ENCODE results near the gene CLEC2A.

The CLEC2A gene

GRCh38 chr12:9926876-9927275, 5.3 kb downstream of the CLEC2A start:
- Mint-ChIP-seq H3K27me3 (ENCODE audit: low read depth) (no peaks in the 10 kb centered on the region), H3K4me1 (peaks cover 4% of the 10 kb centered on the region), H3K9me3 (no peaks in the 10 kb centered on the region), H3K27ac (no peak overlapping the region), H3K4me3 (no peak overlapping the region), H3K36me3 (ENCODE audit: low read depth) (no peaks in the 10 kb centered on the region)
- TF ChIP-seq CTCF (IDR thresholded peaks at IDR 0.05; ENCODE audit: unreplicated experiment in 3 of 3): no peak

- H3K27ac Mint-ChIP-seq: no peak overlapping the region
- H3K27me3 Mint-ChIP-seq (ENCODE audit: low read depth): no peaks in the 10 kb centered on the region
- H3K4me3 Mint-ChIP-seq: no peak overlapping the region
- peak; percentile 44 to 55 (median 53) for TF ChIP-seq CTCF (IDR thresholded peaks at IDR 0.05; ENCODE audit: unreplicated experiment in 3 of 3)
- no peaks in the 10 kb centered on the region for H3K36me3 Mint-ChIP-seq (ENCODE audit: low read depth)
- H3K4me1 Mint-ChIP-seq: no peaks in the 10 kb centered on the region
- no peaks in the 10 kb centered on the region for H3K9me3 Mint-ChIP-seq
These were observed 6.3 kb downstream of the CLEC2A start for GRCh38 chr12:9925705-9926393.

GRCh38 chr12:9922429-9922828, 9.7 kb downstream of the CLEC2A start:
- Mint-ChIP-seq H3K27me3 (ENCODE audit: low read depth) (no peaks in the 10 kb centered on the region), H3K36me3 (ENCODE audit: low read depth) (no peaks in the 10 kb centered on the region), H3K27ac (no peak overlapping the region), H3K4me3 (no peak overlapping the region), H3K9me3 (peaks cover 6% of the 10 kb centered on the region), H3K4me1 (no peaks in the 10 kb centered on the region)
- no peak for TF ChIP-seq CTCF (IDR thresholded peaks at IDR 0.05; ENCODE audit: unreplicated experiment in 3 of 3)

- H3K27me3 Mint-ChIP-seq (ENCODE audit: low read depth): no peaks in the 10 kb centered on the region
These were observed 11.7 kb downstream of the CLEC2A start for GRCh38 chr12:9920451-9920850.

GRCh38 chr12:9919443-9919842, 12.7 kb downstream of the CLEC2A start:
- no peaks in the 10 kb centered on the region for H3K36me3 Mint-ChIP-seq (ENCODE audit: low read depth)
- peaks cover 6% of the 10 kb centered on the region for H3K9me3 Mint-ChIP-seq

More at GRCh38 chr12:9920451-9920850, 11.7 kb downstream of the CLEC2A start:
- H3K27ac Mint-ChIP-seq: no peak overlapping the region
- H3K4me3 Mint-ChIP-seq: no peak overlapping the region
- TF ChIP-seq CTCF (IDR thresholded peaks at IDR 0.05; ENCODE audit: unreplicated experiment in 3 of 3): no peak
- no peaks in the 10 kb centered on the region for H3K36me3 Mint-ChIP-seq (ENCODE audit: low read depth)
- peaks cover 6% of the 10 kb centered on the region for H3K9me3 Mint-ChIP-seq
- H3K4me1 Mint-ChIP-seq: no peaks in the 10 kb centered on the region

More at GRCh38 chr12:9919443-9919842, 12.7 kb downstream of the CLEC2A start:
- Mint-ChIP-seq H3K4me1 (no peaks in the 10 kb centered on the region), H3K4me3 (no peak overlapping the region), H3K27ac (no peak overlapping the region), H3K27me3 (ENCODE audit: low read depth) (no peaks in the 10 kb centered on the region)
- no peak for TF ChIP-seq CTCF (IDR thresholded peaks at IDR 0.05; ENCODE audit: unreplicated experiment in 3 of 3)
